ENCODE data around the gene VGLL4.
A peak's percentile ranks its signal among the peaks of the same experiment; 100 is the strongest.

The VGLL4 gene

DNA sequence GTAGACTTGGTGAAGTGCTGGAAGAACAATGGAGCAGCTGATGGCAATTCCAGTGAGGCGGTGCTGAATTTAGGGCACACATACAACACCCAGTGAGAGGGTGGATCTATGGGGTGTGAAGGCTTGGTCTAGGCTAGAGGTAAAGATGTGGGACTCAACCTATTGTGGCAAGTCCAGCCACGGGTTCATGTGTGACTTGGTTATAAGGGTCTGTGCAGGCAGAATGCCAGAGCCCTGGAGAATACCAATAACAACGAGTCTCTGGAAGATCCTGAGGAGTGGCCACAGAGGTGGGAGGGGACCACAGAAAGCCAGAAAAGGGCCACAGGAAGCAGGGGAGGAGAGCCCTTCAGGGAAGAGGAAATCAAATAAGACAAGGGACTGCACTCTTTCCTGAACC, 55.0 kb downstream of the VGLL4 start:
- TF ChIP-seq, protein P1, sequence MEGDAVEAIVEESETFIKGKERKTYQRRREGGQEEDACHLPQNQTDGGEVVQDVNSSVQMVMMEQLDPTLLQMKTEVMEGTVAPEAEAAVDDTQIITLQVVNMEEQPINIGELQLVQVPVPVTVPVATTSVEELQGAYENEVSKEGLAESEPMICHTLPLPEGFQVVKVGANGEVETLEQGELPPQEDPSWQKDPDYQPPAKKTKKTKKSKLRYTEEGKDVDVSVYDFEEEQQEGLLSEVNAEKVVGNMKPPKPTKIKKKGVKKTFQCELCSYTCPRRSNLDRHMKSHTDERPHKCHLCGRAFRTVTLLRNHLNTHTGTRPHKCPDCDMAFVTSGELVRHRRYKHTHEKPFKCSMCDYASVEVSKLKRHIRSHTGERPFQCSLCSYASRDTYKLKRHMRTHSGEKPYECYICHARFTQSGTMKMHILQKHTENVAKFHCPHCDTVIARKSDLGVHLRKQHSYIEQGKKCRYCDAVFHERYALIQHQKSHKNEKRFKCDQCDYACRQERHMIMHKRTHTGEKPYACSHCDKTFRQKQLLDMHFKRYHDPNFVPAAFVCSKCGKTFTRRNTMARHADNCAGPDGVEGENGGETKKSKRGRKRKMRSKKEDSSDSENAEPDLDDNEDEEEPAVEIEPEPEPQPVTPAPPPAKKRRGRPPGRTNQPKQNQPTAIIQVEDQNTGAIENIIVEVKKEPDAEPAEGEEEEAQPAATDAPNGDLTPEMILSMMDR (IDR thresholded peaks at IDR 0.05; ENCODE audit: low read depth, low read length), result no peak
- no peak for DNase-seq (ENCODE audit: extremely low read depth, low read depth)

GRCh38 chr3:11588338-11588737, 55.4 kb downstream of the VGLL4 start:
- no peak for DNase-seq (ENCODE audit: extremely low read depth, low read depth)
- TF ChIP-seq, protein P1 (IDR thresholded peaks at IDR 0.05; ENCODE audit: low read depth, low read length), result no peak

- DNase-seq (ENCODE audit: extremely low read depth, low read depth), result no peak
- TF ChIP-seq, protein P1 (IDR thresholded peaks at IDR 0.05; ENCODE audit: low read depth, low read length), result no peak
Measured at GRCh38 chr3:11587766-11588165, 55.9 kb downstream of the VGLL4 start.

DNA sequence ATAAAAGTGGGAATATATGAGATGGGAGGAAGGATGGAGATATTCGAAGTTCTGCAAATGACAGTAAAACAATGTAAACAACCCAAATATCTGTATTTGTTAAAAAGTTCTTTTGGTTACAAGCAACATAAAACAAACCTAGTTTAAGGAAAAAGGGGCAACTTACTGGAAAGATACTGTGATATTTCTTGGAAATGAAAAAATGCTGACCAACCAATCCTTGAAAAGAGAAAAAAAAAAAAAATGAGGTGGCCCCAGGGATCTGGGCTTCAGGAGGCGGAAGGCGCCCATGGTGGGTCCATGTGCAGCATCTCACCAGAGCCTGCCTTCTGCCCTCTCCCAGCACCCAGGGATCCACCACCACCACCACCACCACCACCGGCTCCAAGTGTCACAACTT, 59.1 kb downstream of the VGLL4 start:
- TF ChIP-seq, protein P1 (IDR thresholded peaks at IDR 0.05; ENCODE audit: low read depth, low read length), result no peak
- DNase-seq (ENCODE audit: extremely low read depth, low read depth), result no peak

- DNase-seq (ENCODE audit: extremely low read depth, low read depth), result no peak
- TF ChIP-seq, protein P1 (IDR thresholded peaks at IDR 0.05; ENCODE audit: low read depth, low read length), result no peak
Measured at GRCh38 chr3:11583638-11584046, 60.1 kb downstream of the VGLL4 start.

- TF ChIP-seq, protein P1 (IDR thresholded peaks at IDR 0.05; ENCODE audit: low read depth, low read length), result no peak
- DNase-seq (ENCODE audit: extremely low read depth, low read depth), result no peak
Measured at GRCh38 chr3:11583235-11583634, 60.5 kb downstream of the VGLL4 start.

DNA sequence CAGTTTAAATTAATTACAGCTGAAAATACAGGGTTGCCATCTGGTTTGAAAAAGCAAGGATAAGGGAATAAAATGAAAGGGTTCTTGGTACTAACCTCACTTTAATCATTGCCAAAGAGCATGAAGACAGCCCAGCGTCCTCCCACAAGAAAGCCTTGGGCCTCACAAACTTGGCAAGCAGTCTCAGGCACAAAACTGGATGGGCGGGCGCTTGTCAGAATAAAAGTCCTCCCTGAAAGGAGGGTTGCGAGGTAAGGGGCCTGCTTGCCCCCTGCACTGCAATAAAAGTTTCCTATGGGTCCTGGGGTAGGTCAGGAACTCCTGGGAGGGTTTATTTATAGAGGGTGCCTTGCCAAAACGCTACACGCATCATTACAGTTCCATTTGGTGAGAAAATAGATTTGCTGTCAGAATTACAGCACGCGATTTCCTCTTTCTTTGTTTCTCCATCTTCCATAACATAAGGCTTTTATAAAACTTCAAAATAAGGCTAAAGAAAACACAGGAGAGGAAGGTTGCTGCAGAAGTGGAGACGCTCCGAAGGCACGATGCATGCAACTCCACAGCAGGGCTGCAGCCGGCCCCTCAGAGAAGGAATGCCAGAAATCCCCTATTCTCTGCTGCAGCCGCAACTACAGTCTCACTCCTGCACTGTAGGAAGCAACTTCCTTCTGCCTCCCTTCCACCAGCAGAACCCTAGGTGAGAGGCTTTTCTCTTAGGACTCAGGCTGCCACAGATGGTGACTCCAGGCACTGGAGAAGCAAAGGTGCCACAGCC, 61.3 kb downstream of the VGLL4 start:
- peak; percentile 89 for DNase-seq (ENCODE audit: extremely low read depth, low read depth)
- TF ChIP-seq, protein P1 (IDR thresholded peaks at IDR 0.05; ENCODE audit: low read depth, low read length), result no peak

Measured in AG09319 (cell line).